ENCODE results near the gene RNF151.

The RNF151 gene

DNA sequence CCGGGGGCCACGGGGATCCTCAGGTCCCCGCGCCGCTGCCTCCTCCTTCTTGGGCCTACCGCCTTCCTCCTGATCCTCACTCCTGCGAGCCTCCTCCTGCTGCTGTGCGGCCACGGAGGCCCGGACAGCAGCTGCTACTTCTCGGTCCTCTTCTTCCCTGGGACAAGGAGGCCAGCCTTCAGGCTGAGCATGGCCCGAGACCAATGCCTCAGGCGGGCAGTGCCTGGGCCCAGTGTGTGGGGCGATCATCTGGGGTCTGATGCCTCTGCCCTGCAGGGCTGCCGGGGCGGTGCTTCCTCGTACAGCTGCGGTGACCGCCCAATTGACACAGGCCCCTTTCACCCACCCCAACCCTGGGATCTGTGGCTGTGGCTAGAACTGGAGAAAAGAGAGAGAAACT lies 34.4 kb downstream of the RNF151 start:
- H3K27ac ChIP-seq (ENCODE audit: low read depth, low read length), result no peak overlapping the region
- no peak overlapping the region for H2BK120ac ChIP-seq (ENCODE audit: low read depth, low read length)
- no peak for DNase-seq
- H4K5ac ChIP-seq (ENCODE audit: low read length), result no peak overlapping the region
- H2BK5ac ChIP-seq (ENCODE audit: low read length), result no peak overlapping the region
- H3K36me3 ChIP-seq (ENCODE audit: control insufficient read depth, insufficient read depth, low read length), result peaks cover 19% of the 10 kb centered on the region
- no peak overlapping the region for H3K9ac ChIP-seq (ENCODE audit: low read length)
- H3K27me3 ChIP-seq (ENCODE audit: insufficient read depth, low read length, poor library complexity), result no peaks in the 10 kb centered on the region
- no peak overlapping the region for H2BK15ac ChIP-seq (replicated peaks; ENCODE audit: low read depth)
- no peak overlapping the region for H3K4me3 ChIP-seq (ENCODE audit: low read length)
- H3K23ac ChIP-seq (ENCODE audit: low read length), result no peak overlapping the region
- H3K79me1 ChIP-seq (ENCODE audit: low read length), result peaks cover 15% of the 10 kb centered on the region
- no peak overlapping the region for H2AK5ac ChIP-seq (ENCODE audit: low read length)
- H3K79me2 ChIP-seq (ENCODE audit: control insufficient read depth, insufficient read depth, low read length), result peaks cover 10% of the 10 kb centered on the region
- no peak overlapping the region for H3K18ac ChIP-seq (ENCODE audit: low read length)
- H3K4ac ChIP-seq (ENCODE audit: low read depth, low read length), result no peak overlapping the region
- no peak overlapping the region for H3K4me2 ChIP-seq (ENCODE audit: low read length)
- peaks cover 3% of the 10 kb centered on the region for H3K4me1 ChIP-seq (ENCODE audit: control insufficient read depth, low read depth, low read length)
- H3K56ac ChIP-seq (ENCODE audit: low read length), result no peak overlapping the region
- no peak overlapping the region for H4K8ac ChIP-seq (ENCODE audit: low read depth, low read length)
- no CpG with 5 or more reads among the region's 19 CpGs for whole genome bisulfite sequencing (ENCODE audit: extremely low coverage, insufficient coverage, low lambda C conversion rate)

- Histone ChIP-seq H4K5ac (ENCODE audit: low read length) (no peak overlapping the region), H3K4me2 (ENCODE audit: low read length) (no peak overlapping the region), H2AK5ac (ENCODE audit: low read length) (no peak overlapping the region), H3K36me3 (ENCODE audit: control insufficient read depth, insufficient read depth, low read length) (peaks cover 19% of the 10 kb centered on the region), H3K9ac (ENCODE audit: low read length) (no peak overlapping the region), H3K56ac (ENCODE audit: low read length) (no peak overlapping the region), H3K4ac (ENCODE audit: low read depth, low read length) (no peak overlapping the region), H3K4me1 (ENCODE audit: control insufficient read depth, low read depth, low read length) (peaks cover 3% of the 10 kb centered on the region), H3K4me3 (ENCODE audit: low read length) (no peak overlapping the region), H3K23ac (ENCODE audit: low read length) (no peak overlapping the region), H3K79me1 (ENCODE audit: low read length) (peaks cover 19% of the 10 kb centered on the region), H2BK15ac (replicated peaks; ENCODE audit: low read depth) (no peak overlapping the region), H3K27ac (ENCODE audit: low read depth, low read length) (no peak overlapping the region), H2BK5ac (ENCODE audit: low read length) (no peak overlapping the region), H3K27me3 (ENCODE audit: insufficient read depth, low read length, poor library complexity) (no peaks in the 10 kb centered on the region), H3K79me2 (ENCODE audit: control insufficient read depth, insufficient read depth, low read length) (peaks cover 16% of the 10 kb centered on the region), H2BK120ac (ENCODE audit: low read depth, low read length) (no peak overlapping the region), H4K8ac (ENCODE audit: low read depth, low read length) (no peak overlapping the region), H3K18ac (ENCODE audit: low read length) (no peak overlapping the region)
- WGBS (ENCODE audit: extremely low coverage, insufficient coverage, low lambda C conversion rate), result no CpG with 5 or more reads among the region's 53 CpGs
- no peak for DNase-seq
Observed at GRCh38 chr16:2001456-2002355, 35.0 kb downstream of the RNF151 start.

DNA sequence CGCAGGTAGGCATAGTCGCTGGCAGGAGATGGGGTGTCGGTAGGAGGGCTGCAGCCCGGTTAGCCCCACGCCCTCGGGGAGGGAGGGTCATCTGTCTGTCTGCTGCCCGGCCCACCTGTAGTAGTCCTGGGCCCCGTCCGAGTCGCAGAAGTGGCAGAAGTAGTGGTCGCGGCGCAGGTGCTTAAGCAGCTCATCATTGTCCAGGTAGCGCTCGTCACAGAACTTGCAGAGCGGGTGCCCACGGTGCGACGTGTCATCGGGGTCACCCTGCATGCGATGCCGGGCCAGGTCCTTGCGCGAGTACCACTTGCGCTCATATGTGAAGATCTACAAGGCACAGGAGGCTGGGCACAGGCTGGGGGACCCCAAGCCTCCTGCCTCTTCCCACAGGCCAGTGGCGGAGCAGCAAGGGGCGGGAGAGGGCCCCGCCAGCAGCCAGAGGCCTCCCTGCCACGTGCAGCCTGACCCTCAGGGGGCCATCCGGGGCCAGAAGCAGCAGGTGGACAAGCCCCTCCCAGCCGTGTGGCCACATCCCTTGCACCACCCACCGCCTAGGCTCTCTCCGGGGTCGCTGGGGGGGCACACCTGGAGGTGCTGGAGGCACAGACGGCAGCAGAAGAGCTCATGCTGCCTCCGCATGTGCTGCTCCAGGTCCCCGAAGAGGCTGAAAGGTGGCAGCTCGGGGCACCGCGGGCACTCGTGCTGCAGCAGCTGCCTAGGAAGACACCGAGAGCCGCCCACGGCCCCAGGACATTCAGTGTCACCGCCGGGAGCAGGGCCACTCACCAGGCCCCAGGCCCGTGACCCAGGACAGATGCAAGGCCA lies 36.0 kb downstream of the RNF151 start:
- Histone ChIP-seq H4K8ac (ENCODE audit: low read depth, low read length) (no peak overlapping the region), H2BK120ac (ENCODE audit: low read depth, low read length) (no peak overlapping the region), H3K27me3 (ENCODE audit: insufficient read depth, low read length, poor library complexity) (no peaks in the 10 kb centered on the region), H2AK5ac (ENCODE audit: low read length) (no peak overlapping the region), H3K56ac (ENCODE audit: low read length) (no peak overlapping the region), H3K4me3 (ENCODE audit: low read length) (no peak overlapping the region), H3K4me1 (ENCODE audit: control insufficient read depth, low read depth, low read length) (peaks cover 3% of the 10 kb centered on the region), H3K79me2 (ENCODE audit: control insufficient read depth, insufficient read depth, low read length) (peaks cover 24% of the 10 kb centered on the region), H2BK5ac (ENCODE audit: low read length) (no peak overlapping the region), H3K4ac (ENCODE audit: low read depth, low read length) (no peak overlapping the region), H2BK15ac (replicated peaks; ENCODE audit: low read depth) (no peak overlapping the region), H3K9ac (ENCODE audit: low read length) (no peak overlapping the region), H3K36me3 (ENCODE audit: control insufficient read depth, insufficient read depth, low read length) (peaks cover 19% of the 10 kb centered on the region), H4K5ac (ENCODE audit: low read length) (no peak overlapping the region), H3K23ac (ENCODE audit: low read length) (no peak overlapping the region), H3K27ac (ENCODE audit: low read depth, low read length) (no peak overlapping the region), H3K4me2 (ENCODE audit: low read length) (no peak overlapping the region), H3K79me1 (ENCODE audit: low read length) (peaks cover 23% of the 10 kb centered on the region), H3K18ac (ENCODE audit: low read length) (no peak overlapping the region)
- DNase-seq, result no peak
- WGBS (ENCODE audit: extremely low coverage, insufficient coverage, low lambda C conversion rate), result no CpG with 5 or more reads among the region's 47 CpGs

DNA sequence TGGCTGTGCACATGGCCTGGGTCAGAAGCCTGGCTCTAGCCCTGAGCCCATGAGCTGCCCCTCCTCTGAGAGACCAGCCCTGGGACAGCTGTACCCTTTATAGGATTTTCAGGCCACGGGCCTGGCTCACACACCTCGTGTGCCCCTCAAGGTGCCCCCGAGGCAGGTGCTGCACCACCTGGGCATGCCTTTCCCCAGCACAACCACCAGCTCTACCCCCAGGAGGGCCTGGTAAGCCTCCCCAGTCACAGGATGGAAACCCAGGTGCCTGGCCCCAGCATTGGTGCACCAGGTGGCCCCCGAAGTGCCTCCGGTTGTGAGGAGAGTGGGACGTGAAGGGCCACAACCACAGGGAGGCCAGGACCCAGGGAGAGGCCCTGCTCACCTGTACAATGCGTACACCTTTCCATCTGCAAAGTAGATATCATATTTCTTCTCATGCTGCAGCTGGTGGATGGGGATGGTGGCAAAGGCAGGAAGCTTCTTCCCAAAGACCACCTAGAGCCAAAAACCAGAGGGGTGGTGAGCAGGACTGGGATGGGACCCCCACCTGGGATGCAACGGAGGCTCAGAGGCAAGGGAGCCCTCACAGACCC lies 36.7 kb downstream of the RNF151 start:
- Histone ChIP-seq H2BK5ac (ENCODE audit: low read length) (no peak overlapping the region), H3K4me3 (ENCODE audit: low read length) (no peak overlapping the region), H3K23ac (ENCODE audit: low read length) (no peak overlapping the region), H3K4me2 (ENCODE audit: low read length) (no peak overlapping the region), H4K8ac (ENCODE audit: low read depth, low read length) (no peak overlapping the region), H3K27me3 (ENCODE audit: insufficient read depth, low read length, poor library complexity) (no peaks in the 10 kb centered on the region), H2BK15ac (replicated peaks; ENCODE audit: low read depth) (no peak overlapping the region), H4K5ac (ENCODE audit: low read length) (no peak overlapping the region), H3K56ac (ENCODE audit: low read length) (peak overlapping the region; percentile 27), H2AK5ac (ENCODE audit: low read length) (no peak overlapping the region), H2BK120ac (ENCODE audit: low read depth, low read length) (no peak overlapping the region), H3K18ac (ENCODE audit: low read length) (no peak overlapping the region), H3K79me2 (ENCODE audit: control insufficient read depth, insufficient read depth, low read length) (peaks cover 31% of the 10 kb centered on the region), H3K36me3 (ENCODE audit: control insufficient read depth, insufficient read depth, low read length) (peaks cover 19% of the 10 kb centered on the region), H3K9ac (ENCODE audit: low read length) (peak overlapping the region; percentile 51), H3K79me1 (ENCODE audit: low read length) (peaks cover 27% of the 10 kb centered on the region), H3K4ac (ENCODE audit: low read depth, low read length) (no peak overlapping the region), H3K4me1 (ENCODE audit: control insufficient read depth, low read depth, low read length) (peaks cover 6% of the 10 kb centered on the region), H3K27ac (ENCODE audit: low read depth, low read length) (no peak overlapping the region)
- no CpG with 5 or more reads among the region's 8 CpGs for WGBS (ENCODE audit: extremely low coverage, insufficient coverage, low lambda C conversion rate)
- DNase-seq, result no peak

GRCh38 chr16:2003827-2004641 lies 37.4 kb downstream of the RNF151 start:
- H3K4me3 ChIP-seq (ENCODE audit: low read length), result no peak overlapping the region
- peak; percentile 98 for DNase-seq
- no peak overlapping the region for H2BK120ac ChIP-seq (ENCODE audit: low read depth, low read length)
- H3K27me3 ChIP-seq (ENCODE audit: insufficient read depth, low read length, poor library complexity), result no peaks in the 10 kb centered on the region
- no peak overlapping the region for H4K5ac ChIP-seq (ENCODE audit: low read length)
- H3K4ac ChIP-seq (ENCODE audit: low read depth, low read length), result no peak overlapping the region
- H3K4me1 ChIP-seq (ENCODE audit: control insufficient read depth, low read depth, low read length), result peaks cover 9% of the 10 kb centered on the region
- H3K9ac ChIP-seq (ENCODE audit: low read length), result peak overlapping the region; percentile 51
- no peak overlapping the region for H3K18ac ChIP-seq (ENCODE audit: low read length)
- no peak overlapping the region for H4K8ac ChIP-seq (ENCODE audit: low read depth, low read length)
- H3K79me2 ChIP-seq (ENCODE audit: control insufficient read depth, insufficient read depth, low read length), result peaks cover 38% of the 10 kb centered on the region
- no CpG with 5 or more reads among the region's 36 CpGs for WGBS (ENCODE audit: extremely low coverage, insufficient coverage, low lambda C conversion rate)
- H2AK5ac ChIP-seq (ENCODE audit: low read length), result no peak overlapping the region
- no peak overlapping the region for H3K27ac ChIP-seq (ENCODE audit: low read depth, low read length)
- H3K23ac ChIP-seq (ENCODE audit: low read length), result no peak overlapping the region
- H2BK5ac ChIP-seq (ENCODE audit: low read length), result no peak overlapping the region
- H3K79me1 ChIP-seq (ENCODE audit: low read length), result peaks cover 31% of the 10 kb centered on the region
- H3K56ac ChIP-seq (ENCODE audit: low read length), result peak overlapping the region; percentile 67
- H3K4me2 ChIP-seq (ENCODE audit: low read length), result no peak overlapping the region
- H3K36me3 ChIP-seq (ENCODE audit: control insufficient read depth, insufficient read depth, low read length), result peaks cover 18% of the 10 kb centered on the region
- H2BK15ac ChIP-seq (replicated peaks; ENCODE audit: low read depth), result no peak overlapping the region
